ENCODE results near the gene ABCC12.

The ABCC12 gene

GRCh38 chr16:48133455-48134211 lies 22.2 kb downstream of the ABCC12 start:
- no peak for DNase-seq (ENCODE audit: extremely low read depth in 1 of 2, low read depth in 1 of 2)

- no peak for DNase-seq (ENCODE audit: extremely low read depth in 1 of 2, low read depth in 1 of 2)
These were observed 23.1 kb downstream of the ABCC12 start for GRCh38 chr16:48132696-48133095.

- no peak for DNase-seq (ENCODE audit: extremely low read depth in 1 of 2, low read depth in 1 of 2)
These were observed 24.4 kb downstream of the ABCC12 start for GRCh38 chr16:48131201-48131935.

GRCh38 chr16:48129926-48130325 lies 25.9 kb downstream of the ABCC12 start:
- no peak for DNase-seq (ENCODE audit: extremely low read depth in 1 of 2, low read depth in 1 of 2)

GRCh38 chr16:48128769-48129168 lies 27.0 kb downstream of the ABCC12 start:
- DNase-seq (ENCODE audit: extremely low read depth in 1 of 2, low read depth in 1 of 2): no peak

GRCh38 chr16:48126801-48127644 lies 28.8 kb downstream of the ABCC12 start:
- DNase-seq (ENCODE audit: extremely low read depth in 1 of 2, low read depth in 1 of 2): no peak

GRCh38 chr16:48125888-48126287 lies 29.9 kb downstream of the ABCC12 start:
- DNase-seq (ENCODE audit: extremely low read depth in 1 of 2, low read depth in 1 of 2): no peak

- DNase-seq (ENCODE audit: extremely low read depth in 1 of 2, low read depth in 1 of 2): no peak
These were observed 31.5 kb downstream of the ABCC12 start for GRCh38 chr16:48124266-48124665.

- DNase-seq (ENCODE audit: extremely low read depth in 1 of 2, low read depth in 1 of 2): peak; percentile 29 to 78
These were observed 32.5 kb downstream of the ABCC12 start for GRCh38 chr16:48123104-48123788.

- no peak for DNase-seq (ENCODE audit: extremely low read depth in 1 of 2, low read depth in 1 of 2)
These were observed 34.5 kb downstream of the ABCC12 start for GRCh38 chr16:48121276-48121675.

- no peak for DNase-seq (ENCODE audit: extremely low read depth in 1 of 2, low read depth in 1 of 2)
These were observed 37.0 kb downstream of the ABCC12 start for GRCh38 chr16:48118841-48119240.

GRCh38 chr16:48117217-48118105 lies 38.3 kb downstream of the ABCC12 start:
- peak; percentile 16 to 43 for DNase-seq (ENCODE audit: extremely low read depth in 1 of 2, low read depth in 1 of 2)

GRCh38 chr16:48115299-48115698 lies 40.5 kb downstream of the ABCC12 start:
- DNase-seq (ENCODE audit: extremely low read depth in 1 of 2, low read depth in 1 of 2): no peak

- DNase-seq (ENCODE audit: extremely low read depth in 1 of 2, low read depth in 1 of 2): no peak
These were observed 41.4 kb downstream of the ABCC12 start for GRCh38 chr16:48114410-48114809.

- no peak for DNase-seq (ENCODE audit: extremely low read depth in 1 of 2, low read depth in 1 of 2)
These were observed 42.3 kb downstream of the ABCC12 start for GRCh38 chr16:48113471-48113870.

GRCh38 chr16:48113001-48113400 lies 42.8 kb downstream of the ABCC12 start:
- DNase-seq (ENCODE audit: extremely low read depth in 1 of 2, low read depth in 1 of 2): no peak

- no peak for DNase-seq (ENCODE audit: extremely low read depth in 1 of 2, low read depth in 1 of 2)
These were observed 43.2 kb downstream of the ABCC12 start for GRCh38 chr16:48112600-48112999.

- no peak for DNase-seq (ENCODE audit: extremely low read depth in 1 of 2, low read depth in 1 of 2)
These were observed 44.8 kb downstream of the ABCC12 start for GRCh38 chr16:48110982-48111381.

- no peak for DNase-seq (ENCODE audit: extremely low read depth in 1 of 2, low read depth in 1 of 2)
These were observed 45.8 kb downstream of the ABCC12 start for GRCh38 chr16:48110000-48110399.

GRCh38 chr16:48109475-48109874 lies 46.3 kb downstream of the ABCC12 start:
- DNase-seq (ENCODE audit: extremely low read depth in 1 of 2, low read depth in 1 of 2): no peak

Data from stimulated activated CD8-positive, alpha-beta memory T cell treated with anti-CD3 and anti-CD28 coated beads, Interleukin-7, amount 100 ng/mL, for 48 hours (primary cell).